Stomach (tissue), 4 donors: Measurements from ENCODE around the gene KRTAP5-3.

Source experiments
- CTCF ChIP-seq, 7 experiments: fragments of 450-650 bp in 4 of 7; fragments of 200-600 bp in 3 of 7; sonication (generic) in 3 of 7; IDR thresholded peaks; one replicate each; pipeline ENCODE4 v1.5.1; 2016 to 2019; ENCODE audit warnings: antibody characterized with exemption in 7 of 7, control low read depth in 2 of 7, mild to moderate bottlenecking in 1 of 7
- POLR2A ChIP-seq, 4 donors: fragments of 450-650 bp; IDR thresholded peaks; one replicate each; pipeline ENCODE4 v1.6.1; 2016; ENCODE audit warnings: antibody characterized with exemption in 4 of 4, control low read depth in 2 of 4, mild to moderate bottlenecking in 1 of 4, moderate library complexity in 1 of 4
- POLR2AphosphoS5 ChIP-seq, 3 donors: sonication (generic); formaldehyde crosslinking; IDR thresholded peaks; one replicate each; pipeline ENCODE4 v1.6.1; 2016; ENCODE audit warnings: antibody characterized with exemption in 3 of 3

GRCh38 chr11:1574933-1575242 lies 33.4 kb downstream of the KRTAP5-3 start:
- no peak for TF ChIP-seq CTCF (IDR thresholded peaks at IDR 0.05)
- no peak for TF ChIP-seq POLR2A (IDR thresholded peaks at IDR 0.05)
- TF ChIP-seq POLR2AphosphoS5 (IDR thresholded peaks at IDR 0.05), result no peak
